Right atrium auricular region (tissue), 2 donors: ENCODE data around the gene KLK12. TPM values are rescaled to one million over a fixed set of nuclear protein-coding genes. Genes with fewer than 3 reads are reported as not detected.
A peak's percentile ranks its signal among the peaks of the same experiment; 100 is the strongest.

Experiments used
- DNase-seq: peaks from one replicate; pipeline ENCODE4 v3.0.0-alpha.2; 2019; ENCODE audit warnings: low spot score
- H3K27ac ChIP-seq, 2 donors: fragments of 200-600 bp; sonication (generic); 1 replicate in 1 of 2; 2 replicates in 1 of 2; pipeline ENCODE4 v1.5.1; 2016 to 2019
- H3K27me3 ChIP-seq, 2 donors: fragments of 200-600 bp; sonication (generic); one replicate each; pipeline versions ENCODE4 v1.5.1 to v1.6.0; 2017 to 2019
- H3K36me3 ChIP-seq: fragments of 200-600 bp; sonication (generic); one replicate; pipeline ENCODE4 v1.5.1; 2016
- H3K4me1 ChIP-seq, 2 donors: fragments of 200-600 bp; sonication (generic); one replicate each; pipeline versions ENCODE4 v1.5.1 to v1.6.0; 2017 to 2019
- H3K4me3 ChIP-seq, 2 donors: fragments of 200-600 bp; sonication (generic); 1 replicate in 1 of 2; 2 replicates in 1 of 2; pipeline ENCODE4 v1.5.1; 2017 to 2019; ENCODE audit warnings: mild to moderate bottlenecking in 1 of 2, moderate library complexity in 1 of 2
- H3K9me3 ChIP-seq, 2 donors: fragments of 200-600 bp; sonication (generic); one replicate each; pipeline ENCODE4 v1.5.1; 2019
- CTCF ChIP-seq, 2 donors: fragments of 200-600 bp; sonication (generic); IDR thresholded peaks; one replicate each; pipeline ENCODE4 v1.5.1; 2019; ENCODE audit warnings: antibody characterized with exemption in 2 of 2
- total RNA-seq, 2 donors: library from RNA; depleted of rRNA; stranded (reverse); fragments of >200 nt; gene quantifications; one replicate each; pipeline ENCODE4 v1.1.0, GENCODE V29; 2016

Gene KLK12
- total RNA-seq, 2 donors from 2014 or later, result not detected

- Histone ChIP-seq H3K9me3 (no peaks in the 10 kb centered on the region), H3K27me3 (peaks cover 9 to 11% of the 10 kb centered on the region in 2 donors), H3K4me3 (peak overlapping the region; percentile 7 to 47), H3K36me3 (no peaks in the 10 kb centered on the region), H3K4me1 (peaks cover 0 to 25% of the 10 kb centered on the region in 2 donors), H3K27ac (no peak overlapping the region)
- TF ChIP-seq CTCF (IDR thresholded peaks at IDR 0.05), result no peak
- no peak for DNase-seq
Observed at GRCh38 chr19:51018745-51019543, 15.9 kb downstream of the KLK12 start.

GRCh38 chr19:51016798-51017683 lies 17.8 kb downstream of the KLK12 start:
- H3K4me3 ChIP-seq, result peak overlapping the region in 1 of 2 donors; percentile 35
- peak; percentile 53 to 57 for TF ChIP-seq CTCF (IDR thresholded peaks at IDR 0.05)
- DNase-seq, result peak; percentile 67
- peaks cover 0 to 25% of the 10 kb centered on the region in 2 donors for H3K4me1 ChIP-seq
- H3K27me3 ChIP-seq, result peaks cover 9 to 11% of the 10 kb centered on the region in 2 donors
- H3K27ac ChIP-seq, result no peak overlapping the region
- no peaks in the 10 kb centered on the region for H3K36me3 ChIP-seq
- H3K9me3 ChIP-seq, result no peaks in the 10 kb centered on the region

GRCh38 chr19:51015691-51016267 lies 19.0 kb downstream of the KLK12 start:
- no peak for DNase-seq
- Histone ChIP-seq H3K27me3 (peaks cover 9 to 11% of the 10 kb centered on the region in 2 donors), H3K4me1 (peaks cover 0 to 25% of the 10 kb centered on the region in 2 donors), H3K36me3 (no peaks in the 10 kb centered on the region), H3K27ac (no peak overlapping the region), H3K4me3 (no peak overlapping the region), H3K9me3 (no peaks in the 10 kb centered on the region)
- TF ChIP-seq CTCF (IDR thresholded peaks at IDR 0.05), result no peak

GRCh38 chr19:51014242-51014641 lies 20.6 kb downstream of the KLK12 start:
- no peak for TF ChIP-seq CTCF (IDR thresholded peaks at IDR 0.05)
- peaks cover 9 to 11% of the 10 kb centered on the region in 2 donors for H3K27me3 ChIP-seq

GRCh38 chr19:51012661-51013190 lies 22.1 kb downstream of the KLK12 start:
- Histone ChIP-seq H3K36me3 (no peaks in the 10 kb centered on the region), H3K27me3 (peaks cover 9 to 11% of the 10 kb centered on the region in 2 donors), H3K4me1 (peaks cover 0 to 10% of the 10 kb centered on the region in 2 donors), H3K9me3 (no peaks in the 10 kb centered on the region), H3K4me3 (no peak overlapping the region), H3K27ac (no peak overlapping the region)
- no peak for TF ChIP-seq CTCF (IDR thresholded peaks at IDR 0.05)
- DNase-seq, result no peak

More at GRCh38 chr19:51014242-51014641, 20.6 kb downstream of the KLK12 start:
- Histone ChIP-seq H3K27ac (no peak overlapping the region), H3K4me1 (peaks cover 0 to 17% of the 10 kb centered on the region in 2 donors), H3K4me3 (no peak overlapping the region), H3K9me3 (no peaks in the 10 kb centered on the region), H3K36me3 (no peaks in the 10 kb centered on the region)
- no peak for DNase-seq
